CD4-positive, alpha-beta T cell treated with Interferon alpha-2 for 1 hour (primary cell): ENCODE measurements around the gene MT2A.
"Not testable (repeated sequence)": the region's sequence is repeated elsewhere in the genome, so short reads cannot be mapped to it uniquely, and the experiment has no call there.

Source experiments
- DNase-seq, 2 donors: peaks; one replicate each; pipeline ENCODE4 v3.0.0-alpha.2; 2020 to 2022

MT2A gene

GRCh38 chr16:56623184-56623583 is 14.8 kb downstream of the MT2A start:
- DNase-seq, result not testable (repeated sequence)

GRCh38 chr16:56623637-56624036 is 15.3 kb downstream of the MT2A start:
- no peak for DNase-seq

DNA sequence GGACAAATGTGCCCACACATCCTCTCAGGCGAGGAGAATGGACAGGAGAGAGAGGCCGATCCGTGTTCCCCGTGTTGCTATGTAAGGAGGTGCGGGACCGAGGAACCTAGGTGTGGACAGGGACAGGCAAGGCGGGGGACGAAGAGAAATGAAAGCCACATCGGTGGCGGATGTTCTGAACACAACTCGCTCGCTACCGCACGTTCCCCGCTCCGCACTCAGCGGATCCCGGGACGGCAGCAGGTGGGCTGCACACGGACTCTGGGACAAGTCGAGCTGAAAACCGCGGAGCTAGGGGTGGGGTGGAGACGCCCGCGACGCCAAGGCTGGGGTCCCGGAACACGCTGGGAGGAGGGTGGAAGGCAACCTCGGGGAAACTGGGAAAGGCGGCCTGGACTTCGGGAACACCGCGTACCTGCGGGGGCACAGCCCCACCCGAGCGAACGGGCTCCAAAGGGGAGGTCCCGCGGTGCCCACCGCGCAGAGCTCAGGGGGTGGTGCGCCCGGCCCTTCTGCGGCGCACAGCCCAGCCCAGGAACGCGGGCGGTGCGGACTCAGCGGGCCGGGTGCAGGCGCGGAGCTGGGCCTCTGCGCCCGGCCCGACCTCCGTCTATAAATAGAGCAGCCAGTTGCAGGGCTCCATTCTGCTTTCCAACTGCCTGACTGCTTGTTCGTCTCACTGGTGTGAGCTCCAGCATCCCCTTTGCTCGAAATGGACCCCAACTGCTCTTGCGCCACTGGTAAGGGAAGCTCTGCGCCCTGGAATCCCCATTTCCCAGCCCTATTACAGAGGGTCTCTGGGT is 17.0 kb downstream of the MT2A start, which contains the start of gene MT1E:
Gene MT1E (plus strand): TSS at position 642 of the 803 bp plus-strand sequence. CDS start 71 bp downstream, at position 713.
- peak; percentile 16 to 38 for DNase-seq

DNA sequence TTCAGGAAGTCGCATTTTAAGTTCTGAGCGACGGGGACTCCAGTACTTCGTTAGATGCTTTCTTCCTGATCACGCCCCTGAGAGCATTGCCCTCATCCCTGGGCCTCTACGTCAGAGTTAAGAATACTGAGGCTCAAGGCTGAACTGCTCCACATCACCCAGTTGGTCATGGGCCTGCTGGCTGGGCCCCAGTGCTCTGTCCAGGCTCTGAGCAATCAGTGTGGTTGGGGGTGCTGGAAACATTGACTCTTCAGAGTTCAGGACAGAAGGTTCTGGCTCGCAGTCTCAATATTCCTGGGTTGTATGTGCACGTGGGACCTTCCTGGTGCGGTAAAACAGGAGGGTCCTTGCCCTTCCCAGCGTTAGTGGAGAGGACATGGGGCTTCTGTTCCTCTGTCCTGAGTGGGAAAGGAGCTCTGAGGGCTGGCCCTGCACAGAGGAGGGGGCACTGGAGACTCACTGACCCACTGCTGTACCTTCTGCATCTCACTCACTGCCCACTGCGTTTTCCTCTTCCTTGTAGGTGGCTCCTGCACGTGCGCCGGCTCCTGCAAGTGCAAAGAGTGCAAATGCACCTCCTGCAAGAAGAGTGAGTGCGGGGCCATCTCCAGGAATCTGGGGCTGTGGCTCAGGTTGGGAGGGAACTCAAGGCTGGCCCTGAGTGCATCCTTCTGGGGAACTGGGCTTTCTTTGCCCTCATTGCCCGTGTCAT is 17.7 kb downstream of the MT2A start:
- DNase-seq, result no peak

- no peak for DNase-seq
These were observed 18.3 kb downstream of the MT2A start for GRCh38 chr16:56626685-56627084.

- no peak for DNase-seq
These were observed 20.3 kb downstream of the MT2A start for GRCh38 chr16:56628486-56629350.

- DNase-seq, result no peak
These were observed 21.1 kb downstream of the MT2A start for GRCh38 chr16:56629531-56629930.

GRCh38 chr16:56630134-56630533 is 21.8 kb downstream of the MT2A start:
- no peak for DNase-seq

DNA sequence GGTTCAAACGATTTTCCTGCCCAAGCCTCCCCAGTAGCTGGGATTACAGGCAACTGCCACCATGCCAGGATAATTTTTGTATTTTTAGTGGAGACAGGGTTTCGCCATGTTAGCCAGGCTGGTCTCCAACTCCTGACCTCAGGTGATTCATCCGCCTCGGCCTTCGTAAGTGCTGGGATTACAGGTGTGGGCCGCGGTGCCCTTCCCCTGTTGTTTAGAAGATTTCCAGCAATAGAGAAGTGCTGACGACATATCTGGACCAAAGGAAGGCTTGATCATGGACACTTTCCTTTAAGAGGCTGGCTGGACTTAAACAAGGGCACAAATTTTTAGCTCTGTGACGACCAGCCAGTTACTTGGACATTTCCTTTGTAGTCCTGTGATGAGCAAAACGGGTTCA is 22.8 kb downstream of the MT2A start:
- no peak for DNase-seq

GRCh38 chr16:56631832-56632155 is 23.4 kb downstream of the MT2A start:
- DNase-seq, result no peak

- DNase-seq, result no peak
These were observed 23.9 kb downstream of the MT2A start, which contains the start of gene MT1M for GRCh38 chr16:56632156-56632847. Gene MT1M (plus strand): TSS chr16:56632659. CDS start chr16:56632732, 73 bp downstream.

DNA sequence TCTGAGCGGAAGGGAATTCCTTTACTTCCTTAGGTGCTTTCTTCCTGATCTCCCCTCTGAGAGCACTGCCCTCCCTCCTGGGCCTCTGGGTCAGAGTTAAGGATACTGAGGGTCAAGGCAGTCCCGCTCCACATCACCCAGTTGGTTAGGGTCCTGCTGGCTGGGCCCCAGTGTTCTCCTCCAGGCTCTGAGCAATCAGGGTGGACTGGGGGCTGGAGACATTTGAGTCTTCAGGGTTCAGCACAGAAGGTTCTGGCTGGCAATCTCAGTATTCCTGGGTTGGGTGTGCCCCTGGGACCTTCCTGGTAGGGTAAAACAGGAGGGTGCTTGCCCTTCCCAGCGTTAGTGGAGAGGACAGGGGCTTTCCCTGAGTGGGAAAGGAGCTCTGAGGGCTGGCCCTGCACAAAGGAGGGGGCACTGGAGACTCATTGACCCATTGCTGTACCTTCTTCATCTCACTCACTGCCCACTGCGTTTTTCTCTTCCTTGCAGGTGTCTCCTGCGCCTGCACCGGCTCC is 24.5 kb downstream of the MT2A start:
- DNase-seq, result no peak

- no peak for DNase-seq
These were observed 25.2 kb downstream of the MT2A start for GRCh38 chr16:56633535-56633934.

- no peak for DNase-seq
These were observed 26.5 kb downstream of the MT2A start for GRCh38 chr16:56634715-56635440.

DNA sequence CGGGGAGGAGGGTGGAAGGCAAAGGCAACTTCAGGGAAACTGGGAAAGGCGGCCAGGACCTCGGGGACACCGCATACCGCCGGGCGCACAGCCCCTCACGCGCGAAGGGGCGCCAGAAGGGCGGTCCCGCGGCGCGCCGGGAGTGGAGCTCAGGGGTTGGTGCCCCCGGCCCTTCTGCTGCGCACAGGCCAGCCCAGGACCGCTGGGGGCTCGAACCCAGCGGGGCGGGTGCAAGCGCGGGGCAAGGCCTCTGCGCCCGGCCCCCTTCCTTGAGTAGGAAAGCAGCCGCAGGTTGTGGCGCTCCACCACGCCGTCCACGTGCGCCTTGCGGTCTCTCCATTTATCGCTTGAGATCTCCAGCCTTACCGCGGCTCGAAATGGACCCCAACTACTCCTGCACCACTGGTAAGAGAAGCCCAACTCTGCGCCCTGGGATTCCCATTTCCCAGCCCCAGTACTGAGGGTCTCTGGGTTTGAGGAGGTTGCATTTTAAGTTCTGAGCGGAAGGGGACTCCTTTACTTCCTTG is 27.1 kb downstream of the MT2A start:
- DNase-seq, result no peak

- DNase-seq, result no peak
These were observed 28.4 kb downstream of the MT2A start for GRCh38 chr16:56636616-56637413.

DNA sequence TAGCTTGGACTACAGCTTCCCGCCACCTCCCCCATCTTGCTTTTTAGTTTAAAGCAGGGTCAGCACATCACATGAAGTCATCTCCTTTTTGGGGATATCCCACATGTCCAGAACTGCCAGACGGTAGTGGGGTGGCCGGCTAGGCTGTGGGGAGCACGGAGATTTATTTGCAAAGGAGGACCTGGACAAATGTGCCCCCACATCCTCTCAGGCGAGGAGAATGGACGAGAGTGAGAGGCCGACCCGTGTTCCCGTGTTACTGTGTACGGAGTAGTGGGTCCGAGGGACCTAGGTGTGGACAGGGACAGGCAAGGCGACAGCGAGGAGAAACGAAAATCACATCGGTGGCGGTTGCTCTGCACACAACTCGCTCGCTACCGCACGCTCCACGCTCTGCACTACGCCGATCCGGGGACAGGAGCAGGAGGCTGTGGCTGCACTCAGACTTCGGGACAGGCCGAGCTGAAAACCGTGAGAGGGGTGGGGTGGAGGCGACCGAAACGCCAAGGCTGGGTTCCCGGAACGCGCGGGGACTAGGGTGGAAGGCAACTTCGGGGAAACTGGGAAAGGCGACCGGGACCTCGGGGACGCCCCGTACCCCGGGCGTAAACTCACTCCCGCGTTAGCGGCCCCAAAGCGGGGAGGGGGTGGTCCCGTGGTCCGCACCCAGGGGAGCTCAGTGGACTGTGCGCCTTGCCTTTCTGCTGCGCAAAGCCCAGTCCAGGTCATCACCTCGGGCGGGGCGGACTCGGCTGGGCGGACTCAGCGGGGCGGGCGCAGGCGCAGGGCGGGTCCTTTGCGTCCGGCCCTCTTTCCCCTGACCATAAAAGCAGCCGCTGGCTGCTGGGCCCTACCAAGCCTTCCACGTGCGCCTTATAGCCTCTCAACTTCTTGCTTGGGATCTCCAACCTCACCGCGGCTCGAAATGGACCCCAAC is 29.7 kb downstream of the MT2A start, which contains the start of gene MT1A:
Gene MT1A (plus strand): TSS at position 853 of the 937 bp plus-strand sequence. CDS start 73 bp downstream, at position 926.
- no peak for DNase-seq

- DNase-seq, result no peak
These were observed 30.7 kb downstream of the MT2A start for GRCh38 chr16:56639045-56639444.

DNA sequence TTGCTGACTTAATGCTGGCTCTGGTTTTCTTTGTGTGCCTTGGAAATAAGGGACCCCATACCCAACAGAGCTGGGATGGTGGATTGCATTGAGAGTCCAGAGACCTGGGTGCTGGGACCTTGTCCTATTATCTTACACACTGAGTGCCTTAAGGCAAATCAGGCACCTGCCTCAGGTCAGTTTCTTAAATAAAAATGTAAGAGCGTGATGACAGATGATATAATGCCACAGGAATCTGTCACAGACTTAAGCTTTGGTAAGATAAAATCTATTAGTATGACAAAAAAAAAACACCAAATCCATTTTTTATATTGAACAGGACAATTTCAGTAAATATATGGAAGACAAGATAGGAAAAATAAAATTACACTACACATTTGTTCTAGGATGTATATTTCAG is 31.7 kb downstream of the MT2A start:
- no peak for DNase-seq
